ENCODE results near the gene LAMTOR1.

DNA sequence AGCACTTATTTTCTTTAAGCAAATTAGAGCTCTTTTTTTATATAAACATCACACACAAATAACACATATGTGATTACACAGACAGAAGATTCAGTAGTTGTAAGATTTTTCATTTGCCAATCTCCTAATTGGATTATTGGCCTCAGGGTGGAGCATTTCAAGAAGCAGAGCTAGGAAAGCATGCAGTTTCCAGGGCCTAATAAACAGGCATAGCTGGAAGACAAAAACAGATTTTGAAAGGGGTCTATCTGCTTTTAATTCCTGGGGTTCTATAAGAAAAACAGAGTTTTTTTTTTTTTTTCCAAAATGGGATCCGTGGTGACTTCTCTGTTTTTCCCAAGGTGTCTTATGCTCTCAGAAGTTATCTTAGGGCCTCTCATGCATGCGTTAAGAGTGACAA is 24.8 kb upstream of the LAMTOR1 start:
- TF ChIP-seq RAD51 (IDR thresholded peaks at IDR 0.05) (no peak), EP300 (IDR thresholded peaks at IDR 0.05; ENCODE audit: borderline replicate concordance in 1 of 2, control insufficient read depth in 1 of 2, low read depth in 2 of 2, low read length in 2 of 2) (no peak), EGR1 (IDR thresholded peaks at IDR 0.05; ENCODE audit: borderline replicate concordance in 1 of 2, low read depth in 2 of 2, low read length in 2 of 2) (no peak), SP1 (IDR thresholded peaks at IDR 0.05; ENCODE audit: low read depth, low read length) (no peak), JUND (IDR thresholded peaks at IDR 0.05; ENCODE audit: low read depth, low read length) (no peak), TAF1 (IDR thresholded peaks at IDR 0.05; ENCODE audit: borderline replicate concordance, low read depth, low read length) (no peak), TCF12 (IDR thresholded peaks at IDR 0.05; ENCODE audit: low read depth, low read length) (no peak)
- TF ChIP-seq, protein P1, sequence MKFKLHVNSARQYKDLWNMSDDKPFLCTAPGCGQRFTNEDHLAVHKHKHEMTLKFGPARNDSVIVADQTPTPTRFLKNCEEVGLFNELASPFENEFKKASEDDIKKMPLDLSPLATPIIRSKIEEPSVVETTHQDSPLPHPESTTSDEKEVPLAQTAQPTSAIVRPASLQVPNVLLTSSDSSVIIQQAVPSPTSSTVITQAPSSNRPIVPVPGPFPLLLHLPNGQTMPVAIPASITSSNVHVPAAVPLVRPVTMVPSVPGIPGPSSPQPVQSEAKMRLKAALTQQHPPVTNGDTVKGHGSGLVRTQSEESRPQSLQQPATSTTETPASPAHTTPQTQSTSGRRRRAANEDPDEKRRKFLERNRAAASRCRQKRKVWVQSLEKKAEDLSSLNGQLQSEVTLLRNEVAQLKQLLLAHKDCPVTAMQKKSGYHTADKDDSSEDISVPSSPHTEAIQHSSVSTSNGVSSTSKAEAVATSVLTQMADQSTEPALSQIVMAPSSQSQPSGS (IDR thresholded peaks at IDR 0.05; ENCODE audit: low read length): no peak
